HL-60/S4 (cell line): ENCODE measurements around the gene TAP1.

Experiments
- in situ Hi-C: fragments of 300-500 bp; cut with MboI; formaldehyde crosslinking; loops from 2 replicates; pipeline ENCODE4 v1.14.3; 2022; ENCODE audit warnings: low sequenced_read_pairs

The TAP1 gene

GRCh38 chr6:32862725-32863124 lies 9.2 kb upstream of the TAP1 start:
- in situ Hi-C loops = no loop called here

DNA sequence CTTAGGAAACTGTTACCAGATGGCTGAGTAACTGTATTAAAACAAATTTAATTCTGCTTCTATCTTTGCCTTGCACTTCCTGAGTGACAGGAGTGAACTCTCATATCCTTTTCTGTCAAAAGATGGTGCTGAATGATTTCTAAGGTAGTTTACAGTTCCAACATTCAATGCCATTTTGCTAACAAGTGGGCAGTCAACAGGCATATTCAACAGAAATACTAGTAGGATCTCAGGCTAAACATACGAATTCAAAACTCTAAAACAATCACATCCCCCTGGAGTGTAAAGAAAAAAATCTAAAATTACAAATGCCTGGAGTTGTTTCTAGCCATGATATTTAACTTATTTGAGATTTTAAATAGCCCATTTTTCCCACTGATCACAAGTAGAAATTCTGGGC lies 7.2 kb upstream of the TAP1 start:
- in situ Hi-C loops = no loop called here

- in situ Hi-C loops = no loop called here
These were observed 4.7 kb upstream of the TAP1 start for GRCh38 chr6:32858194-32858593.

DNA sequence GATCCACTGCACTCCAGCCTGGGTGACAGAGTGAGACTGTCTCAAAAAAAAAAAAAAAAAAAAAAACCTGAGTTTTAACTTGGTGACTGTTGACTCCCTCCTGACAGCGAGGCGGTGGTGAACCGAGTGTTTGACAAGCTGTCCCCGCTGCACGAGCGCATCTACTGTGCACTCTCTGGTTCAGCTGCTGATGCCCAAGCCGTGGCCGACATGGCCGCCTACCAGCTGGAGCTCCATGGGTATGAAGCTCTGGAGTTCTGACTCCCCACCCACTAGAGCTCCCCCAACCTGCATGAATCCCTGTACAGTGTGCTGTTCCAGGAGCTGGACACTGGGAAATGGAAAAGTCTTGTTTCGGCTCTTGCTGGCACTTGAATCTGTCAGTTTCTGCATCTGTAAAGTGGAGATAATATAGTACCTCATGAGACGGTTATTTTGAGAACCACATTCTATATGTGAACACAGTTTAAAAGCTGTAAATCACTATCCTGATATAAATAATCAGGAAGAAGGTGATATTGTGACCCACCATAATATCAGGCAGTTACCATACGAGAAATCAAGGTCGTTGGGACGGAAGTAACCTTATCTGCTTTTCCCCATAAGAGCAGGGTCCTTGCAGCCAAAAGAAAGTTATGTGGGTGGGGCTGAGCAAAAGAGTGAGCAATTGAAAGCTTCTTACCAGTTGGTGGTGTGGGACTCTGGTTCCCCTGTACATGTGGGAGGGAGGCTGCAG lies 3.8 kb upstream of the TAP1 start:
- in situ Hi-C loops = no loop called here

- in situ Hi-C loops = no loop called here
These were observed 2.1 kb upstream of the TAP1 start for GRCh38 chr6:32855467-32856174.

- in situ Hi-C loops = no loop called here
These were observed 1.1 kb upstream of the TAP1 start for GRCh38 chr6:32854376-32855178.

DNA sequence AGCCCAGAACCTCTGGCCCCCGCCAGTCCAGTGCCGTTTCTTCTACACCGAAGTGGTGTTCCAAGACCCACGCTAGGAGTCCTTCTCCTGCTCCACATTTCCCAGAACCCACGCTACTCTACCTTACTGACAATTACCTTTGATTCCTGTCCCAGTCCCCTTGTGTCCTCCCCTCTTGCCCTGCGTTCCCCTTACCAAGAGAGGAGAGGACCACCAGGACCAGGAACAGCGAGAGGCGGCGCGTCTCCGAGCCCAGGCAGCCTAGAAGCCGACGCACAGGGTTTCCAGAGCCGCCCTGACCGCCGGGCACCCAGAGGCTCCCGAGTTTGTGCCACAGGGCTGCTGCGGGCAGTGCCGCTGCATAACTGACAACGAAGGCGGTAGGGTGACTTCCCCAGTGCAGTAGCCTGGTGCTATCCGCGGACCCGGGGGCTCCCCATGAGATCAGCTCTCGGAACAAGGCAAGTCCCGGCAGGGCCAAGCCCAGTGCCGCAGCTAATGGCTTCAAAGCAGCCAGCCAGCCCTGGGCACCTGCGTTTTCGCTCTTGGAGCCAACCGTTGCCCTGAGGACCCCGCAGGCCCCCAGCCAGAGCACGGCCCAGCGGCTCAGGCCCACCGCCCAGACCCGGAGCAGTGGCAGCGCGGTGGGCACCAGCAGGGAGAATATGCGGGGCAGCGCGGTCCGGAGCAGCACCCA lies 512 bp downstream of the TAP1 start:
- in situ Hi-C loops = no loop called here

GRCh38 chr6:32852018-32852843 lies 1.3 kb downstream of the TAP1 start:
- in situ Hi-C loops = no loop called here

DNA sequence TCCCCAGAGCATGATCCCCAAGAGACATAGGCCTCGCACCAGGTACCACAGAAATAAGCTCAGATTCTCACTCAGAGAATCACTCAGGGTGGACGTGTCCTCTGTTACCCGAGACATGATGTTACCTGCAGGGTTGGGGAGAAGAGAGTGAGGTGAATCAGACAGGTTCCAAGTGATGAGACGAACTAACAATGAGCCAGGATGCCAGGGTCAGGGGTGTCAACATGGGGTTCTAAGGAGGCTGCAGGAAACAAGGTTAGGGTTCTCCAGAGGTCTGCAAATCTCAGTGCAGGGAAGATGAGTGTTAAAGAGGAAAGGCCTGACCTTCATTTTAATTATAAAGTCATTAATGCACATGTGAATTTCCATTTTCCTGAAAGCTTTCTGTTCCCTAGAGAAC lies 2.5 kb downstream of the TAP1 start:
- in situ Hi-C loops = no loop called here

DNA sequence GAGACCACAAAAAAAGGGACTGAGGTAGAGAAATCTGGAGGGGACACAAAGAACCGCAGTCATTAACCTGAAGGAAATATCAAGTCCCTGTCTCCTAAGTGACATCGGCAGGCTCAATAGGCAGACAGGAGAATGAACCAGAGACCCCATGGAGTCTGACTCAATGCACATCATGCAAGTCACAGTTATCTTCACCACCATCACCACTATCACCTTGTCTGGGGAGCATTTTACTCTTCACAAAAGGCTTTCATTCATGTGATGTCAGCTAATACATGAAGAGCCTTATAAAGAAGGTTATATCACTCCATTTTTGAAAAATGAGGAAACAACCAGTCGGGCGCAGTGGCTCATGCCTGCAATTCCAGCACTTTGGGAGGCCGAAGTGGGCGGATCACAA lies 4.4 kb downstream of the TAP1 start:
- in situ Hi-C loops = no loop called here

- in situ Hi-C loops = no loop called here
These were observed 5.7 kb downstream of the TAP1 start for GRCh38 chr6:32847795-32848194.

DNA sequence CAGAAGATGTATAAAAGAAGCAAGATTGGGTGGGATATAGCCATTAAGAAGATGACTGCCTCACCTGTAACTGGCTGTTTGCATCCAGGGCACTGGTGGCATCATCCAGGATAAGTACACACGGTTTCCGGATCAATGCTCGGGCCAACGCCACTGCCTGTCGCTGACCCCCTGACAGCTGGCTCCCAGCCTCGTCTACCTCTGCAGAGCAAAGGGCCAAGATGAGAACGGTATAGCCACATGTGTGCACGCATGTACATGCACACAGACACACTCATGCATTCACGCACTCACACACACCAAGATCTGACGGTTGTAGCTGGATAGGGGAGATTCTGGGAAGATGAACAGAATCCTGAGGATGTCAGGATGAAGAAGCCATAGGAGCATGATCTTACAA lies 6.5 kb downstream of the TAP1 start:
- in situ Hi-C loops = no loop called here

- in situ Hi-C loops = no loop called here
These were observed 8.1 kb downstream of the TAP1 start for GRCh38 chr6:32845384-32845884.

DNA sequence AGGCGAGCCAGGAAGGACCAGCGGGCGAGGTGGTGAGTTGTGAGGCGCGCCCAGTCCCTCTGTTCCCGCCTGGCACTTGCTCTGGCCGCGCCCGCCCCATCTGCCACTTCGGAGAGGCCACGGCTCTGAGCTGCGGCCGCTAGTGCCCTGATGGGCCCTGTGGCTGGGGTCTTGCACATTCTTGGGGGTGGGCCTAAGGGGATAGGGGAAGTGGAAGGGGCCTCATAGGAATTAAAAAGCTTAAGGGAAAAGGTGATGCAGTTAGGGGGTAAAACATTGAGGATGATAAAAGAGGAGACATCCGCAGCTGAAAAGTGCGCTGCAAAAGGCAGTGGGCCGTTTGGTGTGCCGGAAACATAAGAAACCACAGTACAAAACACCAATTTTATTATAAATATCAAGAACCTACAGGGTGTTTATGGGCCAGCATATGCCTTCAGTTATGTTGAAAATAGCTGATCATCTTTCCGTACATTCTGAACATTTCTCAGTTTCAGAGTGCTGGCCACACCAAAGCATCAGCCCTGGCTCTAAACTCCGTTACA lies 8.6 kb downstream of the TAP1 start:
- in situ Hi-C loops = no loop called here

- in situ Hi-C loops = no loop called here
These were observed 9.3 kb downstream of the TAP1 start, which contains the start of gene PSMB8 for GRCh38 chr6:32843979-32844838. Gene PSMB8 (minus strand): TSS chr6:32844047. CDS start chr6:32843996, 51 bp downstream.

- in situ Hi-C loops = no loop called here
These were observed 10.0 kb downstream of the TAP1 start for GRCh38 chr6:32843331-32843978.

- in situ Hi-C loops = no loop called here
These were observed 10.8 kb downstream of the TAP1 start for GRCh38 chr6:32842690-32843089.

- in situ Hi-C loops = no loop called here
These were observed 11.4 kb downstream of the TAP1 start for GRCh38 chr6:32842021-32842650.
